Ishikawa (cell line): ENCODE measurements around the gene NOTCH2NLA.
"Not testable (repeated sequence)": the region's sequence is repeated elsewhere in the genome, so short reads cannot be mapped to it uniquely, and the experiment has no call there.

Experiments
- CEBPB ChIP-seq: IDR thresholded peaks from 2 replicates; pipeline ENCODE4 v1.6.1; 2012
- FOXM1 ChIP-seq: IDR thresholded peaks from 2 replicates; pipeline ENCODE4 v1.6.1; 2012; ENCODE audit warnings: low read depth, borderline replicate concordance
- MAX ChIP-seq: IDR thresholded peaks from 2 replicates; pipeline ENCODE4 v1.6.1; 2012
- REST ChIP-seq: IDR thresholded peaks from 2 replicates; pipeline ENCODE4 v1.6.1; 2012; ENCODE audit warnings: low read depth, mild to moderate bottlenecking
- TAF1 ChIP-seq: IDR thresholded peaks from 2 replicates; pipeline ENCODE4 v1.6.1; 2012; ENCODE audit warnings: low read depth, mild to moderate bottlenecking

The NOTCH2NLA gene

GRCh38 chr1:146228710-146229477, at the start of gene NOTCH2NLA:
Gene NOTCH2NLA (minus strand): TSS chr1:146229021. CDS start chr1:146189337, 39,684 bp downstream.
- not testable (repeated sequence) for TF ChIP-seq CEBPB, FOXM1, MAX

- TF ChIP-seq MAX, TAF1, REST: not testable (repeated sequence)
Measured at GRCh38 chr1:146144465-146144864, 84.4 kb downstream of the NOTCH2NLA start, which contains the start of gene NBPF10. Gene NBPF10 (minus strand): TSS chr1:146144804. CDS start chr1:146144769, 35 bp downstream.
